ENCODE measurements around the gene DNAJB2.
"Not testable (repeated sequence)": the region's sequence is repeated elsewhere in the genome, so short reads cannot be mapped to it uniquely, and the experiment has no call there.

Gene DNAJB2

GRCh38 chr2:219306047-219306446 is 26.9 kb downstream of the DNAJB2 start:
- no peak for DNase-seq

GRCh38 chr2:219308142-219309101 is 29.3 kb downstream of the DNAJB2 start:
- peak; percentile 74 for DNase-seq

GRCh38 chr2:219309278-219309677 is 30.1 kb downstream of the DNAJB2 start, which contains the start of gene PTPRN:
Gene PTPRN (minus strand): TSS chr2:219309401. CDS start chr2:219309332, 69 bp downstream.
- peak; percentile 63 for DNase-seq

GRCh38 chr2:219312683-219313263 is 33.6 kb downstream of the DNAJB2 start:
- DNase-seq: not testable (repeated sequence)

GRCh38 chr2:219314804-219315468 is 35.8 kb downstream of the DNAJB2 start:
- no peak for DNase-seq

GRCh38 chr2:219323434-219323833 is 44.3 kb downstream of the DNAJB2 start:
- DNase-seq: no peak

GRCh38 chr2:219325136-219325535 is 46.0 kb downstream of the DNAJB2 start:
- no peak for DNase-seq

GRCh38 chr2:219325657-219326315 is 46.6 kb downstream of the DNAJB2 start:
- no peak for DNase-seq

- peak; percentile 23 for DNase-seq
Observed at GRCh38 chr2:219327719-219328118, 48.6 kb downstream of the DNAJB2 start.

- DNase-seq: peak; percentile 81
Observed at GRCh38 chr2:219331560-219332213, 52.5 kb downstream of the DNAJB2 start.

GRCh38 chr2:219332542-219332941 is 53.4 kb downstream of the DNAJB2 start, which contains the start of gene RESP18:
Gene RESP18 (minus strand): TSS chr2:219332744.
- peak; percentile 21 for DNase-seq

GRCh38 chr2:219334076-219334475 is 54.9 kb downstream of the DNAJB2 start:
- no peak for DNase-seq

- DNase-seq: no peak
Observed at GRCh38 chr2:219335373-219335786, 56.2 kb downstream of the DNAJB2 start.

Data from retina (tissue), 1 donor.